ENCODE results near the gene IL27RA.

Gene IL27RA

DNA sequence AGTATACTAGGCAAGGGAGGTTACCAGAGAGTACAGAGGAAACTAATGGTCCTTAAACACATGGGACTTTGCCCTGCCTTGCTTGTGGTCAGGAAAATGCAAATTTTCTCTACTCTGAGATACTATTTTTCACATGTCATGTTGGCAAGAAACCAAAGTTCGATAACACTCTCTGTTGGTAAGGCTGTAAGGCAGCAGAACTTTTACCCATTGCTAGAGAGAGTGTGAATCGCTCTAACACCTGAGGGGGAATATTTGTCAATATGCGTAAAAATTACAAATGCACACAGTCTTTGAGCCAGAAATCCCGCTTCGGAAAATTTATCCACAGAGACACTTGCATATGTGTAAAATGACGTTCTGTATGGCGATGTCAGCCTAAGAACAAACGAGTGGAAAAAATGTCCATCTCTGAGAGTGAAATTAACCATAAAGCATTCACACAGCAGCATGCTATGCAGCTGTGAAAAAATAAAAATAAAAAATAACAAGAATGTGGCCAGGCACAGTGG, 16.0 kb upstream of the IL27RA start:
- TF ChIP-seq, protein P1, sequence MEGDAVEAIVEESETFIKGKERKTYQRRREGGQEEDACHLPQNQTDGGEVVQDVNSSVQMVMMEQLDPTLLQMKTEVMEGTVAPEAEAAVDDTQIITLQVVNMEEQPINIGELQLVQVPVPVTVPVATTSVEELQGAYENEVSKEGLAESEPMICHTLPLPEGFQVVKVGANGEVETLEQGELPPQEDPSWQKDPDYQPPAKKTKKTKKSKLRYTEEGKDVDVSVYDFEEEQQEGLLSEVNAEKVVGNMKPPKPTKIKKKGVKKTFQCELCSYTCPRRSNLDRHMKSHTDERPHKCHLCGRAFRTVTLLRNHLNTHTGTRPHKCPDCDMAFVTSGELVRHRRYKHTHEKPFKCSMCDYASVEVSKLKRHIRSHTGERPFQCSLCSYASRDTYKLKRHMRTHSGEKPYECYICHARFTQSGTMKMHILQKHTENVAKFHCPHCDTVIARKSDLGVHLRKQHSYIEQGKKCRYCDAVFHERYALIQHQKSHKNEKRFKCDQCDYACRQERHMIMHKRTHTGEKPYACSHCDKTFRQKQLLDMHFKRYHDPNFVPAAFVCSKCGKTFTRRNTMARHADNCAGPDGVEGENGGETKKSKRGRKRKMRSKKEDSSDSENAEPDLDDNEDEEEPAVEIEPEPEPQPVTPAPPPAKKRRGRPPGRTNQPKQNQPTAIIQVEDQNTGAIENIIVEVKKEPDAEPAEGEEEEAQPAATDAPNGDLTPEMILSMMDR (IDR thresholded peaks at IDR 0.05), result no peak

DNA sequence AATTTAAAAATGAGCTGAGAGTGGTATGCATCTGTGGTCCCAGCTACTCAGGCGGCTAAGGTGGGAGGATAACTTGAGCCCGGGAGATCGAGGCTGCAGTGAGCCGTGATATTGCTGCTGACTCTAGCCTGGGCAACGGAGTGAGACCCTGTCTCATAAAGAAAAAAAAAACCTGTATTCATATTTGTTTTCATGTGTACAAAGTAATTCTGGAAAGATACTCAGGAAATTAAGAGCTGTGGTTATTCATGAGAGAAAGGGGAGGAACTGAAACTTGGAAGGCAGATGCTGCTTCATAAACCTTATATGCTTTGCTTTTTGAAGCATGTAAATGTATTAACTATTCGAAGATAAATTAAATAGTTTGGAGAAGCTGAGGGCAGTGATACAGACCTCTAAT, 12.5 kb upstream of the IL27RA start:
- TF ChIP-seq, protein P1 (IDR thresholded peaks at IDR 0.05), result no peak

DNA sequence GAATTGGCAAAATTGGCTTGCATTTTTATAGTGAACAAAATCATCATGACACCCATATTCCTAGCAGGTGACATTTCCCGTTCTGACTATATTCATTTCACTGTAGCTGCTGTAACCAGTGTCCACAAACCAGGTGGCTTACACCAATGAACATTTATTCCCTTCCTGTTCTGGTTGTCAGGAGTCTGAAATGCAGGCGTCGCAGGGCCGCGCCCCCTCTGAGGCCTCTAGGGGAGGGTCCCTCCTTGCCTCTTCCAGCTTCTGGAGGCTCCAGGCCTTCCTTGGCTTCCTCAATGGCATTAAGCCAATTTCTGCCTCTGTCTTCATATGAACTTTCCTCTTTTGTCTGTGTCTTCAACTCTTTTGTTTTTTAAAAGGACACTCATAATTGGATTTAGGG, 10.1 kb upstream of the IL27RA start:
- TF ChIP-seq, protein P1 (IDR thresholded peaks at IDR 0.05), result no peak

DNA sequence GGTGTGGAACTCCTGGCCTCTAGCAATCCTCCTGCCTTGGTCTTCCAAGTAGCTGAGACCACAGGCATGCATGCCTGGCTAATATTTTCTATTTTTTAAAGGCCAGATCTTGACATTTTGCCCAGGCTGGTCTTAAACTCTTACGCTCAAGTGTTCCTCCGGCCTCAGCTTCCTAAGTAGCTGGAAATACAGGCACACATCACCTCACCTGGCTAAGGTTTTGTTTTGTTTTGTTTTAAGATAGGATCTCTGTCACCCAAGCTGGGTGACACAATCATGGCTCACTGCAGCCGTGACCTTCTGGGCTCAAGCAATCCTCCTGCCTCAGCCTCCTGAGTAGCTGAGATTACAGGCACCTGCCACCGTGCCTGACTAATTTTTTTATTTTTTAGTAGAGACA, 9.1 kb upstream of the IL27RA start:
- TF ChIP-seq, protein P1 (IDR thresholded peaks at IDR 0.05), result no peak

DNA sequence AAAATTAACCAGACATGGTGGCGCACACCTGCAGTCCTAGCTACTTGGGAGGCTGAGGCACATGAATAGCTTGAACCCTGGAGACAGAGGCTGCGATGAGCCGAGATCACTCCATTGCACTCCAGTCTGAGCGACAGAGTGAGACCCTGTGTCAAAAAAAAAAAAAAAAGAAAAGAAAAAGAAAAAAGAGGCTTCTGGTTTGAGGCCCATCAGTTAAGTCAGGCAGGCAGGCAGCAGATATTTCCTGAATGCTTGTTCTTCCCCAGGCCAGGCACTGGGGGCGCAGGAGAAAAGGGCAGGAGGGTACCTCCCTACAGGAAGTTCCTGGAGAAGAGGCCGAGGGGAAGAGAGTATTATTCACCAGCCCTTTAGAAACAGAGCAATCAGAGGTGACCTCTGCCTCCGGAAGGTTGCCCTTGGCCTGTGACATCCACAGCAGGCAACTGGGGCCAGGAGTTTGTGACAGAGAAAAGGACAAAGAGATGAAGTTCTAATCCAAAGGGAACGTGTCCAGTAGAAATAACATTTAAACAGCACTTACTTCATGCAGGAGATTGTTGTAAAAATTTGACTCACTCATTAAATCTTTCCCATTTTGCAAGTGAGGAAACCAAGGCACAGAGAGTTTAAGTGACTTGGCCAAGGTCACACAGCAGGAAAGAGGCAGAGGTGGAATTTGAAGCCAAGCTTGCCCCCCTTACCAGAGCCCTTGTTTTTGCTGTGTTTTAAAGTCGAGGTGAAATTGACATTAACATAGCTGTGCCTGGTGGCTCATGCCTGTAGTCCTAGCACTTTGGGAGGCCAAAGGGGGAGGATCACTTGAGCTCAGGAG, 7.9 kb upstream of the IL27RA start:
- TF ChIP-seq, protein P1 (IDR thresholded peaks at IDR 0.05), result peak; percentile 27; the same call in 1 of the 2 replicates

DNA sequence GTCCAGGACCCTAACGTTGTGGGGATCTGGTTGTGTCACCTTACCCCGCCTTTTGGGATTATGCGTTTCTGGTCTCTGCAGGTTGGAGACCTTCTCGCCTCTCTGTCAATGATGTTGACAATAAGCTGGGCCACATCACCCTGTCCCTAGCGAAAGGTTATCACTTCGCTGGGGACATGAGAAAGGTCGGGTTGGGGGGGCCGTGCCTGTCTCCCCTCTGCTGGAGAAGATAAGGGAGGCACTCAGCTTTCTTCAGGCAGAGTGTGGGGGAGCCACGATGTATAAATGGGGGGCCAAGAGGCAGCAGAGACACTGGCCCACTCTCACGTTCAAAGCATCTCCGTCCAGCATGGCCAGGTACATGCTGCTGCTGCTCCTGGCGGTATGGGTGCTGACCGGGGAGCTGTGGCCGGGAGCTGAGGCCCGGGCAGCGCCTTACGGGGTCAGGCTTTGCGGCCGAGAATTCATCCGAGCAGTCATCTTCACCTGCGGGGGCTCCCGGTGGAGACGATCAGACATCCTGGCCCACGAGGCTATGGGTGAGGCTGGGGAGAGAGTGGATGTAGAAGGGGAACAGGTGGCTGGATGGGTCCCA, 3.6 kb upstream of the IL27RA start, which contains the start of gene RLN3:
TSS of gene RLN3 (plus strand) at position 293 of the 595 bp plus-strand sequence. CDS start at position 350, 57 bp downstream.
- TF ChIP-seq, protein P1 (IDR thresholded peaks at IDR 0.05), result no peak

DNA sequence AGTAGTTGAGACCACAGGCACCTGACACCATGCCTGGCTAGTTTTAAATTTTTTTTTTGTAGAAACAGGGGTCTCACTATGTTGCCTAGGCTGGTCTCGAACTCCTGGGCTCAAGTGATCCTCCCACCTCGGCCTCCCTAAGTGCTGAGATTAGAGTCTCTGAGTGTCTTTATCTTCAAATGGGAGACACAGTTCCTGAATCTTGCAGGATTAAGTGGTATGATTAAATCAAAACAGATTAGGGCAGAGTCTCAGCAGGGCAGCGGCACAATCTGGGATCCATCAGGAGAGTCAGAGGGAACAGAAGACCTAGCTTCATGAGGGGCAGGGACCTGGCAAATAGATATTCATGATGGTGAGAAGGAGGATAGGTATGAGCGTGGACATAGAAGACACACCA, 2.7 kb upstream of the IL27RA start:
- TF ChIP-seq, protein P1 (IDR thresholded peaks at IDR 0.05), result no peak
